Endothelial cell of umbilical vein (primary cell): Measurements from ENCODE around the gene CRAT. TPM values are rescaled to one million over a fixed set of nuclear protein-coding genes. Genes with fewer than 3 reads are reported as not detected.

Experiments
- BruUV-seq: library from RNA; stranded (reverse); fragments of 400-500 nt; replicated peaks from 2 replicates; lab custom pipeline; 2021; lab: Mats Ljungman, UMichigan
- CTCF ChIA-PET: fragments of 300-600, 350-600 bp; sonication (Branson Sonifier 250); formaldehyde crosslinking; loops from one replicate; lab custom pipeline; 2021; ENCODE audit warnings: antibody characterized with exemption, inconsistent platforms; lab: Charles Lee
- POLR2A ChIA-PET: fragments of 300-600, 350-600 bp; sonication (Branson Sonifier 250); formaldehyde crosslinking; loops from one replicate; lab custom pipeline; 2021; ENCODE audit warnings: antibody characterized with exemption, inconsistent platforms; lab: Charles Lee
- DNase-seq: peaks from one replicate; pipeline ENCODE4 v3.0.0-alpha.2; 2011; ENCODE audit warnings: low read depth, low spot score
- FAIRE-seq: peaks from 2 replicates; lab custom pipeline; 2011; peaks lifted over from hg19 to GRCh38; lab: Jason Lieb, UNC
- H2AFZ ChIP-seq: 2 replicates; pipeline ENCODE4 v1.6.0; 2012; ENCODE audit warnings: low read depth, low read length, control low read depth, inconsistent platforms
- H3K27ac ChIP-seq: 2 replicates; pipeline ENCODE4 v1.5.1; 2011; ENCODE audit warnings: low read depth, mild to moderate bottlenecking, control low read depth, low read length, moderate library complexity; ENCODE audit not compliant: insufficient read depth
- H3K27me3 ChIP-seq, 2 experiments: 2 replicates each; pipeline versions ENCODE4 v1.6.0 to v1.6.1; 2011; ENCODE audit warnings: low read length in 2 of 2, mixed read lengths in 1 of 2; ENCODE audit not compliant: control insufficient read depth in 2 of 2, insufficient read depth in 2 of 2
- H3K36me3 ChIP-seq, 2 experiments: 2 replicates in 1 of 2; 3 replicates in 1 of 2; pipeline ENCODE4 v1.5.1; 2011; ENCODE audit warnings: low read length in 2 of 2, mild to moderate bottlenecking in 1 of 2, moderate library complexity in 1 of 2; ENCODE audit not compliant: control insufficient read depth in 2 of 2, insufficient read depth in 2 of 2; ENCODE audit errors: extremely low read depth in 1 of 2
- H3K4me1 ChIP-seq: 3 replicates; pipeline ENCODE4 v1.5.1; 2011; ENCODE audit warnings: mild to moderate bottlenecking, low read length; ENCODE audit not compliant: control insufficient read depth, insufficient read depth; ENCODE audit errors: extremely low read depth
- H3K4me2 ChIP-seq: 2 replicates; pipeline ENCODE4 v1.6.1; 2011; ENCODE audit warnings: low read length, control low read depth, mixed read lengths; ENCODE audit not compliant: insufficient read depth
- H3K4me3 ChIP-seq, 3 experiments: fragments of 200-600 bp in 1 of 3; sonication (generic), shearing (Covaris generic) in 1 of 3; replicated peaks in 1 of 3; 2 replicates each; pipeline ENCODE4 v1.5.1; 2011 to 2016; ENCODE audit warnings: control low read depth in 3 of 3, low read length in 3 of 3, mild to moderate bottlenecking in 2 of 3, inconsistent platforms in 1 of 3, low read depth in 1 of 3, moderate library complexity in 1 of 3; ENCODE audit not compliant: insufficient read depth in 1 of 3
- H3K79me2 ChIP-seq: 2 replicates; pipeline ENCODE4 v1.6.0; 2012; ENCODE audit warnings: low read length, inconsistent platforms; ENCODE audit not compliant: control insufficient read depth, insufficient read depth
- H3K9ac ChIP-seq: replicated peaks from 2 replicates; pipeline ENCODE3; 2011; ENCODE audit warnings: low read length, control low read depth; ENCODE audit not compliant: insufficient read depth; ENCODE audit errors: extremely low read depth
- H3K9me1 ChIP-seq: replicated peaks from 3 replicates; pipeline ENCODE4 v1.6.0; 2011; ENCODE audit warnings: mild to moderate bottlenecking, low read length; ENCODE audit not compliant: control insufficient read depth, insufficient read depth; ENCODE audit errors: extremely low read depth
- H3K9me3 ChIP-seq: replicated peaks from 2 replicates; pipeline ENCODE4 v1.5.1; 2012; ENCODE audit warnings: low read length, inconsistent platforms; ENCODE audit not compliant: control insufficient read depth, insufficient read depth
- H4K20me1 ChIP-seq: replicated peaks from 2 replicates; pipeline ENCODE3; 2011; ENCODE audit warnings: mild to moderate bottlenecking, low read length; ENCODE audit not compliant: control insufficient read depth, insufficient read depth; ENCODE audit errors: extremely low read depth
- EZH2 ChIP-seq: IDR thresholded peaks from 2 replicates; pipeline ENCODE4 v1.6.1; 2012; ENCODE audit warnings: borderline replicate concordance, low read depth, mild to moderate bottlenecking, moderate library complexity, low read length, inconsistent platforms; ENCODE audit not compliant: severe bottlenecking
- FOS ChIP-seq: IDR thresholded peaks from 2 replicates; pipeline ENCODE4 v1.6.1; 2011; ENCODE audit warnings: mild to moderate bottlenecking, low read length, moderate library complexity, borderline replicate concordance; ENCODE audit not compliant: insufficient read depth
- GATA2 ChIP-seq: IDR thresholded peaks from 2 replicates; pipeline ENCODE4 v1.7.0; 2011; ENCODE audit warnings: low read depth, mild to moderate bottlenecking, moderate library complexity, mixed read lengths, low read length; ENCODE audit not compliant: insufficient read length, insufficient read depth
- JUN ChIP-seq: IDR thresholded peaks from 2 replicates; pipeline ENCODE4 v1.6.1; 2011; ENCODE audit warnings: borderline replicate concordance, low read depth; ENCODE audit not compliant: insufficient read length, insufficient read depth
- MYC ChIP-seq: IDR thresholded peaks from one replicate; pipeline ENCODE4 v1.6.1; 2011; ENCODE audit warnings: mild to moderate bottlenecking, low read depth, low read length
- POLR2A ChIP-seq: IDR thresholded peaks from 2 replicates; pipeline ENCODE4 v1.6.1; 2012; ENCODE audit warnings: low read depth, mild to moderate bottlenecking, control low read depth, low read length
- dilution Hi-C: fragments of 300-500 bp; cut with MboI; formaldehyde crosslinking; loops from one replicate; pipeline ENCODE4 v1.15.0; 2019; ENCODE audit warnings: low sequenced_read_pairs; ENCODE audit not compliant: extremely low pct_ligation_motif_present
- intact Hi-C: fragments of 100-400 bp; cut with micrococcal nuclease; formaldehyde crosslinking; loops from one replicate; pipeline ENCODE4 v1.10.0; 2022
- polyA plus RNA-seq, 4 experiments: library from polyadenylated mRNA; depleted of rRNA in 3 of 4; stranded (reverse) in 3 of 4; unstranded in 1 of 4; fragments of >200 nt; gene quantifications; 2 replicates each; pipeline versions ENCODE4 v1.2.1 to v1.2.3, GENCODE V29; 2011 to 2012; ENCODE audit warnings: missing spikeins in 1 of 4
- total RNA-seq: library from RNA; stranded (reverse); gene quantifications from 2 replicates; pipeline ENCODE4 v1.2.3, GENCODE V29; 2021
- TF ChIP-seq, protein P1 (sequence below): IDR thresholded peaks from 2 replicates; pipeline ENCODE4 v1.6.1; 2011; ENCODE audit not compliant: insufficient read depth, insufficient read length
- TF ChIP-seq, protein P2 (sequence below), 2 donors: IDR thresholded peaks; 1 replicate in 1 of 2; 2 replicates in 1 of 2; pipeline ENCODE4 v1.5.1; 2011; ENCODE audit warnings: low read length in 2 of 2, mild to moderate bottlenecking in 2 of 2, moderate library complexity in 2 of 2, control low read depth in 1 of 2, inconsistent platforms in 1 of 2, low read depth in 1 of 2; ENCODE audit not compliant: insufficient read depth in 1 of 2; ENCODE audit errors: extremely low read depth in 1 of 2

CRAT gene
- total and polyA plus RNA-seq, 2 donors (not counting 3 experiments of a cell fraction or from before 2014, with no cell fraction given): 34.2 to 55.3 TPM

DNA sequence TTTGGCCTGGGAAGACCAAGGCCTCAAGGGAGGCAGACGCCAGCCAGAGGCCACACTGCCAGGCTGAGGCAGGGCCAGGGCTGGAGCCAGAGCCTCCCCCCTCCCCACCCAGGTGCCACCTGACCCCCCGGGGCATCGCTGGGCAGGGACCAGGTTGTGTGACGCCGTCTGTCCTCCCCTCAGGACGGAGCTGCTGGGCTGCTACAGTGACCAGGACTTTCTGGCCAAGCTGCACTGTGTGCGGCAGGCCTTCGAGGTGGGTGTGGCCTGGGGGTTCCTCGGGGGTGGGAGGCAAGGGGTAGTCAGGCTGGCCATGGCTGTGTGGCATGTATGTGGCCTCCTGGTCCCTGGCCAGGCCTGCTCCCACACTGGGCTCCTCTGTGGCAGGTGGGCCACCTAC, 47.5 kb downstream of the CRAT start:
- Histone ChIP-seq H3K27ac (no peak overlapping the region), H3K4me3 (no peak overlapping the region), H3K79me2 (no peaks in the 10 kb centered on the region), H3K27me3 (no peaks in the 10 kb centered on the region), H3K9me1 (no peaks in the 10 kb centered on the region), H3K4me2 (no peak overlapping the region), H3K9ac (no peak overlapping the region), H4K20me1 (no peaks in the 10 kb centered on the region), H3K9me3 (no peaks in the 10 kb centered on the region), H3K36me3 (peaks cover 0 to 41% of the 10 kb centered on the region in 2 experiments), H3K4me1 (peaks cover 5% of the 10 kb centered on the region), H2AFZ (no peak overlapping the region)
- intact Hi-C loops (no loop called here), dilution Hi-C loops (no loop called here)
- FAIRE-seq (no peak), DNase-seq (no peak)
- no TSS peak for BruUV-seq
- TF ChIP-seq, protein P1, sequence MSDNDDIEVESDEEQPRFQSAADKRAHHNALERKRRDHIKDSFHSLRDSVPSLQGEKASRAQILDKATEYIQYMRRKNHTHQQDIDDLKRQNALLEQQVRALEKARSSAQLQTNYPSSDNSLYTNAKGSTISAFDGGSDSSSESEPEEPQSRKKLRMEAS: no peak
- TF ChIP-seq FOS: no peak
- TF ChIP-seq, protein P2, sequence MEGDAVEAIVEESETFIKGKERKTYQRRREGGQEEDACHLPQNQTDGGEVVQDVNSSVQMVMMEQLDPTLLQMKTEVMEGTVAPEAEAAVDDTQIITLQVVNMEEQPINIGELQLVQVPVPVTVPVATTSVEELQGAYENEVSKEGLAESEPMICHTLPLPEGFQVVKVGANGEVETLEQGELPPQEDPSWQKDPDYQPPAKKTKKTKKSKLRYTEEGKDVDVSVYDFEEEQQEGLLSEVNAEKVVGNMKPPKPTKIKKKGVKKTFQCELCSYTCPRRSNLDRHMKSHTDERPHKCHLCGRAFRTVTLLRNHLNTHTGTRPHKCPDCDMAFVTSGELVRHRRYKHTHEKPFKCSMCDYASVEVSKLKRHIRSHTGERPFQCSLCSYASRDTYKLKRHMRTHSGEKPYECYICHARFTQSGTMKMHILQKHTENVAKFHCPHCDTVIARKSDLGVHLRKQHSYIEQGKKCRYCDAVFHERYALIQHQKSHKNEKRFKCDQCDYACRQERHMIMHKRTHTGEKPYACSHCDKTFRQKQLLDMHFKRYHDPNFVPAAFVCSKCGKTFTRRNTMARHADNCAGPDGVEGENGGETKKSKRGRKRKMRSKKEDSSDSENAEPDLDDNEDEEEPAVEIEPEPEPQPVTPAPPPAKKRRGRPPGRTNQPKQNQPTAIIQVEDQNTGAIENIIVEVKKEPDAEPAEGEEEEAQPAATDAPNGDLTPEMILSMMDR (IDR thresholded peaks at IDR 0.05; ENCODE audit: extremely low read depth in 1 of 2, insufficient read depth in 1 of 2, low read depth in 1 of 2, low read length in 2 of 2): no peak
- TF ChIP-seq MYC: no peak
- TF ChIP-seq JUN: no peak
- no peak for TF ChIP-seq EZH2
- no peak for TF ChIP-seq GATA2
- no peak for TF ChIP-seq POLR2A
- CTCF ChIA-PET: no interaction called here
- POLR2A ChIA-PET: no interaction called here
